HG03571 (cell line): Measurements from ENCODE around the gene MAD2L2.

Source experiments
- ATAC-seq: cut with Tn5 transposase; IDR thresholded peaks from one replicate; pipeline ENCODE4 v1.9.1; 2021; ENCODE audit not compliant: unreplicated experiment

Gene MAD2L2

DNA sequence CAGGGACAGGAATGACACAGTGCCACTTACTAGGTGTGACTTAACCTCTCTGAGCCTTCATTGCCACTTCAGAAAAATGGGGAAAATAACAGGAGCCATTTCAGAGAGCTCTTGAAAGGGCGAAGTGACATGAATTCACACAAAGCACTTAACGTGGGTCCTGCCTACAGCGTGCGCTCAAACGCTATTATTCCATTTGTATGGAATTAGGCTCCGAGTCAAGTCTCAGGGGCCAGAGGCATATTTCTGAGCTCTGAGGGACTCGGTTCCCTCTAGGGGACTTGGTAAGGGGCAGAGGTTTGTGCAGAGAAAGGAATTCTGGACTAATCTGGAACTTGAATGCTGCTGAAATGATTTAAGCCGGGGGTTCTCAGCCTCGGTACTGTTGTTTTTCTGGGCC, 24.6 kb upstream of the MAD2L2 start:
- ATAC-seq, result no peak

DNA sequence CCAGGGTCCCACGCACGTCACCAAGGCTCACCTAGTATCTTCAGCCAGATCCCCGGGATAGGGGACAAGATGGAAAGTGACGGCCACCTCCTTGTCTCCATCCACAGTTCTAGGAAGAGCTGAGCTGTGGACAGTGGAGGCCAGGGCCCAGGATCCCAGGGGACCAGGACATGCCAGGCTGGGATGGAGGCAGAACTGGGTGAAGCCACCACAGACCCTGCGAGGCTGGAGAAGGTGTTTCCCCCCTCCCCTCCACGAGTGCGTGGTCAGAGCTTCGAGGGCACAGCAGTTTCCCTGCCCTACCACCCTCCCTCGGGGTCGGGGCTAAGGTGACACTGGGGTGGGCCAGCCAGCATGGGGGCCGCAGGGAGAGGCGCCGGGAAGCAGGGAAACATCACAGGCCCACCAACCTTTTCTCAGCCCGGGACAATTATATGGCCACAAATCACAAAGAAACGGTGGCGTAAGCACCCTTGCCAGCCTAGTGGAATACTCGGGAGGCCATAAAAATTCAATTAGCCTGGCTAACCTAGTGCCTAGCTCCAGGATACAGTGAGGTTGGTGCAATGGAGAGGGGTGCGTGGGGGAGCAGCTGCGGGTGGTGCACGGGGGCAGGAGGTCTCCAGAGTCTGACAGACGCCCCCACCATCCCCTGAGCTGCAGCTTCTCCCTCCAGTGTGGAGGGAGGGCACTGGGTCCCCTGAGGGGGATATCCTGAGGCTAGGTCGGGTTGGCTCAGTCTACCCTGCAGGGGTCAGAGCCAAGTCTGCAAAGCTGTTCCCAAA, 23.9 kb upstream of the MAD2L2 start:
- ATAC-seq, result no peak

DNA sequence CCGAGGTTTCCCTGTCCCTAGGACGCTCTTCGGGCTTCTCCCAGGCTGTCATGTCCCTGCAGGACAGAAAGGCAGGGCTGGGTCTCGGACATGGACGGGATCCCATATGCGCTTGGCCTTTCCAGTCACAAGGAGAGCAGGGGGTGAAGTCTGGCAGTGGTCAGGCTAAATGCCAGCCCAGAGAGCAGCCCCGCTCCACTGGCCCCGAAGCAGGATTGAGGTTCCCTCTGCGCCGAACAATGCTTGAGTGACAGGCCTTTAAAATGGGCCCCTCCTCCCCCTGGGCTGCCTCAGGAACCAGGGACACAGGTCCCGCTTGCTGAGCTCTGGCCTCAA, 23.2 kb upstream of the MAD2L2 start:
- no peak for ATAC-seq

DNA sequence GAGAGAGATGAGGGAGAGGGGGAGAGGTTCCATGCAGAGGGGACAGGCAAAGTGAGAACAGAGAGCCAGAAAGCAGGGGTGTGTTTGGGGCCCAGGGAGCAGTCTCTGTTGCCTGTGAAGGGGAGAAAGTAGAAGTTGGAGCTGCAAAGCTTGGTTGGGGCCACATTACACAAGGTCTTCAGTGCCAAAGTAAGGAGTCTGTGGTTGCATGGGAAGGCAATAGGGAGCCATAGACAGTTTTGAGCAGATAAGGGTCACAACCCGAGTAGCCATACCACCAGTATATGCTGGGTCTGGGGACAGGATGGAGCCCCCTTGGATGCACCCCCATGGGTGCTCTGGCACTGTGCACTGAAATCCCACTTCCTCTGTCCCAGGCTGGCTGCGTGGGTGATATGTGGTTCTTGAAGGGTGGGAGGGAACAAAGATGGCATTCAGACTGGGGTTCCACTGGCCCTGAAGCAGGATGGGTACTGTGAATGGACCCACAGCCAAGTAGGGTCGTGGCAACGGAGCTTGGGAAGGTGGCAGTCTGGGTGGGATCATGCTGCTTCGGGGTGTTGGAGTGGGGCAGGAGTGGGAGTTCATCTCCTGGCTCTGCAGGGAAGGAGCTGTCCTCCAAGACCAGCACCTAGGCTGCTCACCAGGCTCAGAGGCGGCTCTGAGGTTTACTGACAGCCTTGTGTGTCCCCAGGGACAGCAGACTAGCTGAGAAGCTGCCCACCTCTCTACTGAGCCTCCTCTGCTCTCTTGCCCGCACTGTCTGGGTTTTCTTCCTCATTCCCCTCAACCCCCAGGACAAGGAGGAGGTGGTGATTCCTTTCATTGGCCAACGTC, 22.6 kb upstream of the MAD2L2 start:
- ATAC-seq, result no peak

DNA sequence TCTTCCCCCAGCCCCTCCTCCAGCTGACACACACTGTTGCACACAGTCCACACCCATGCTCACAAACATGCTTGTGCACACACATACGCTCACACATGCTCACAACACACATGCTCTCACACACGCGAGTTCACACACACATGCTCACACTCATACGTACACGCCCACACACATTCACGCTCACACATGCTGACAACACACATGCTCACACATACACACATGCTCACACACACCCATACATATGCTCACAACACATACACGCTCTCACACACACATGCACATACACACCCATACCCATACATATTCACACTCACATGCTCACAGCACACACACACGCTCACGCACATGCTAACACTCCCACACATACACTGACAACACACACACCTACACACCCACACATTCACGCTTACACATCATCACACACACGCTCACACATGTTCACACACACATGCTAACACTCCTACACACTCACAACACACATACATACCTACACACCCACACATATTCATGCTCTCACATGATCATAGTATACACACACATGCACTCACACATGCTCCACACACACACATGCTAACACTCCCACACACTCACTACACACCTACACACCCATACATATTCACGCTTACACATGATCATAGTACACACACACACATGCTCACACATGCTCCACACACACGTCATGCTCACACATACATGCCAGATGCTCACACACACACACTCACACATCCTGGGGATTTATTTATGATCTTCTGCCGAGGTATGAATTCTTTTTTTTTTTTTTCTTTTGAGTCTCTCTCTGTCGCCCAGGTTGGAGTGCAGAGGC, 21.2 kb upstream of the MAD2L2 start:
- no peak for ATAC-seq

DNA sequence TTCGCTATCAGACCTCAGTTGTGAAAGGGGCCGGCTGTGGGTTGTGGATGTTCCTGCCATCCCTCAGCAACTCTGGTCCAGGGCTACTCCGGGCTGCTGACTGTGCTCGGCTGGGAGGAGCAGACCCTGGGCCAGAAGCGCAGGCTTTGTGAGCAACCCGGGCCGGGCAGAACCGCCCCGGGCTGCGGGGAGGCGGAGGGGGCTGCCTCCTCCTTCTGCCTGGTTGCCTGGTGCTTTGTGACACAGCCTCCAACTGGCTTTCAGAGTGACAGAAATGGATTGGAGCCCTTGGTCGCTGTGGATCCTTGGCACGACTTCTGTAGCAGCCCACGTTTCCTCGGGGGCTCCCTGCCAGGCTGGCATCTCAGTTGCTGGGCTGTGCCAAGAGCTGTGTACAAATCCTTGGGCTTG, 20.6 kb upstream of the MAD2L2 start:
- ATAC-seq, result no peak

DNA sequence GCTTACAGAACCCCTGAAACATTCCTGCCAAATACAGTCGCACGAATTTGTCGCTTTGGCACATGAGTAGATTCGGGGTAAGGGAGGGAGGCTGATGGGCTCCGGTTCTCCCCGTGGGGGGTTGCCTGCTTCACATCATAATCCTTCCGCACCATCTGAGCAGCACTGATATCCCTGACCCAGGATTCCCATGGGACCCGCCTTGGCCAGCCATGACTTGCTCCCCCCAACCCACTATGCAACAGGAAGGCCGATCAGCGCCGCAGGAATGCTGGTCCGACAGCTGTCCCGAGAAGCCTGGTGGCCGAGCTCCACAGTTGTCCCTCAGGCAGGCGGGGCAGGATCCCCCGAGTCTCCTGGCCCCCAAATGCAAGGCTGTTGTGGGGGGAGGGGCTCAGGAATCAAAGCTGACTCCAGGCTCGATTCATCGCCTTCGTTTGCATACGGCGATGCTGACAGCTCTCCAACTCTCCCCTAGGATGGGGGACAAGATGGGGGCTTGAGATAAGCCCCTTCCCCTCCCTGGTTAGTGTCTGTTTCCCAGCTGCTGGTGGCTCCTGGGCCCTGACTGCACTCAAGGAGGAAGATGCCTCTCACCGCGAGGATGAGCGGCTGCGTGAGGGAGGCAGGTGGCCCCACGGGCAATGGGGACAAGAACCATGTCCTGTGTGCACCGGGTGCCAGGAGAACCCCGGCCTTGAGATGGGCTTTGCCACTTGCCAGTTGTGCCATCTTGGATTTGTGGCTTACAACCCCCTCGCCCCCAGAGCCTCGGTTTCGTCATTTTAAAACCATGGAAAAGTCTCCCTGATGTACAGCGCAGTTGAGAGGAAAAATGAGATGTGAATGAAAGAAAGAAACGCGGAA, 19.9 kb upstream of the MAD2L2 start:
- ATAC-seq, result no peak

DNA sequence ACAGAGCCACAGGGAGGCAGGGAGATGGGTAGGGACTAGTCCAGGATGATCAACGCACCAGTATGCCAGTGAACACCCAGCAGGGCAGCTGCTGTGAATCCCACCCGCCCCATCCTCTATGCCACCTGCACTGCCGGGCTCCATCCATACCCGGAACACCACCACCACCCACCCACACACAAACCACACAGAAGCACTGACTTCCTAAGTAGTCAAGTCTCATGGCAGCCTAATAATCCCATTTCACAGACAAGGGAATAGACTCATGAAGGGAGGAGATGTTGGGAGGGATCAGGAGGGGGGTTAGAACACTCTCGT, 16.9 kb upstream of the MAD2L2 start:
- no peak for ATAC-seq

DNA sequence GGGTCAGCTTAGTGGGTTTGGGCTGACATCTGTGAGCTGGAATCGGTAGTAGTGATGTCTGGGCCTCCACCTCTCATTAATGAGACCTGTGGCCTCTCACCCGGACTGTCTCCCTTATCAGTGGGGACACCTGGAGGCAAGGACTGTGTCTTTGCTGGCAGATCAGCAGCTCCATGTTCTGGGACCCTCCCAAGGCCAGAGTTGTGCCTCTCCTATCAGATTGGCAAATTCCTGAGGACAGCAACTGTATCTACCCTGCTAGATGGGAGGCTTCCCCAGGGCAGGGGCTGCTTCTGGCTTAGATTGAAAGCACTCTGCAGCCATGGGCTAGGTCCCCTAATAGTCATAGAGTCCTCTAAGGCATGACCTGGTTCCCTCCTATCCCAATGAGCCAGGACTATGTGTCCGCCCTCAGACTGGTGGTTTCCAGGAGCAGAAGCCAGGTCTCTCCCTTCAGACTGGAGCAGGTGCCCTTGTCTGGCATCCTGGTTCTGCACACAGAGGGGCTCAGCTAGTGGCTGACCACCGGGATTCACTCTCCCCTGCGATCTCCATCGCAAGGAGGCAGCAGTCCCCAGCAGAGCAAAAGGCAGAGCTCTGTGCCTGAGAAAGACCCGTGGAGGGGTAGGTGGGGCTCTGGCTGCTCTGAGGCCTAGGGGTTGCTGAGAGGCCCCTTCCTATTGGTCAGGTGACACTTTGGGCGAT, 16.4 kb upstream of the MAD2L2 start:
- ATAC-seq, result no peak

DNA sequence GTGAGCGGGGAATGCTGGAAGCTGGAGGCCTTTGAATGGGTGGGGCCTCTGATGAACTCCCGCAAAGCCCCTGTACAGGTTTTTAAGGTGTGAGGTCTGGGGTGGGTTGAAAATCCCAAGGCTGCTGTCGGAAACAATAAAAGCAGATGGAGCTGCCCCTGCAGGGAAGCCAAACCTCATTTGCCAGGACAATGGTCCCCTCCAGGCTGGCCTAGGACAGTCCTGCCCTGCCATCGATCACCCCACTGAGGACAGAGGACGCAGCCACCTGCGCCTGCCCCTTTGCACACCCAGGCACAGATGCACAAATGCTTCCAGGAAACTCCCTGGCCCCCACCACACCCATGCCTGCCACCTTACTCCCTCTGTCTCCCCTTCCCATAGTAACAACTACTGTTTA, 14.9 kb upstream of the MAD2L2 start:
- no peak for ATAC-seq

DNA sequence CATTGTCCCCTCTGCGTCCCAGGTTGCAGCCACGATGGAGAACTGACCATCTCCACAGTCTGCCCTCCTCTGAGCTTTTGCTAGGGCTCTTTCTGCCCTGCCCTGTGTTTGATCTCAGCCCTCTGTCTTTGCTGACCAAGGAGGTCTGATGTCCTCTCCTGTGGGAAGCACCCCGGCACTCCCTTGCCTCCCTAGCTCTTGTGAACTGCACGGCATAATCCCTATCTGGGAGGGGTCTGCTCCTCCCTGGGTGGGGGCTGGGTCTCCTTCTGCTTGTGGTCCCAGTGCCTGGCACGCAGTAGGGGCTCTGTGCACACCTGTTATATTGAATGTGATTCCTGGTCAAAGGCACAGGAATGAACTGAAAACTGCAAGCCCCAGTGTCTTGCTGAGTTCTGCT, 13.0 kb upstream of the MAD2L2 start:
- ATAC-seq, result no peak

DNA sequence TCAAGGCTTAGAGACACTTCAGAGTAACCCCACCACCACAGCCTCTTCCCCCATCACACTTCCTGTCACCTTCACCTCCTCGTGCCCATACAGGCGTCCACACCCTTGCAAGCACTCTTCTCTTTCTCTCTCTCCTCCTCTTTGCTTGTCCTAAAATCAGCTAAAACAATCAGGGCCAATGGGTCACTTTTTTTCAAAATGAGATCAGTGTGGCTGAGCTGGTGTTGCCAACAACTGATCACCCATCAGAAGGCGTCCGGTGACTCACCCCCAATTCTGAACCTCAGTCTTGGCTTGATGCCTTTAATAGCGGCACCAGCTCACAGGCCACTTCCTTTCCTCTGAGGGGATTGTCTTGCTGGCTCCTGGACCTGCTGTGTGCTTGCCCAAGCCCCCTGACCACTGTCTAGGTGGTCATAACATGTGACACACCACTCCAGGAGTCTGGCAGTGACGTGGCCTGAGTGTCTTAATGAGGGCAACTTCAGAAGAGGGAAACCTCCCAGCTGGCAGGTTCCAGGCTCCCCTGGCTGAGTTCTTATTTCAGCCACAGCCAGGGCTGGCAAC, 12.2 kb upstream of the MAD2L2 start:
- no peak for ATAC-seq

DNA sequence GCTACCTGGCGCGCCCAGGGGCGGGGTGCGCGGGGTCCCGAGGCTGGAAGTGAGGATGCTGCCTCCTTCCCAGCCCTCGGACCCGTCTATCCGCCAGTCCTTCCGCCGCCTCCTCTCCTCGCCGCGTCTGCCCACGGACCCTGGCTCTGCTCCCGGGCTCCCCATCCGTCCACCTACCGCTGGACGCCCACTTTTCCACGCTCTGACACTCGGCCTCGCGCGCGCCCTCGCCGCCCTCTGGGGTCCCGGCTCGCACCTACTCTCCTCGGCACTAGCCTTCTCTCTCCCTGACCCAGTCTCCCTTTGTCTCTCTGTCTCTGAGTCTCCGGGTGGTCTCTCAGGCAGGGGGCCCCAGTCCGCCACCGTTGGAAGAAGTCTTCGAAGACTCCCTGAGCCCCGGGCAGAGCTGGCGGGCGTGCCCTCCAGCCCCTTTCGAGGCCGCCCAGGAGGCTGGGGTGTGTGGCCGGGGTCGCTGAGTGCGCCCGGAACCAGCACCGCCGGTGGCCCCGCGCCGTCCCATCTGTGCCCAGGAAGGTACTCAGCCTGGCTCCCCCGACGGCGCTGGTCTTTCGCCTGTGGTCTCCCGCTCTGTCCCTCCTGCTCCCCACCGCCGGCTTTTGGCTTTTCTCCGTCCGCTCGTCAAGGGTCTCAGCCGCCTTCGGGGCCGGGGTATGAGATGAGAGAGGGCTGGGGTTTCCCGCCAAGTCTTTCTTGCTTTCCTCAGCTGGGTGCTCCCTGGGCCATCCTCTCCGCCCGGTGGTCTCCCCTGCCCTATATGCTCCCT, 11.2 kb upstream of the MAD2L2 start:
- ATAC-seq, result no peak

DNA sequence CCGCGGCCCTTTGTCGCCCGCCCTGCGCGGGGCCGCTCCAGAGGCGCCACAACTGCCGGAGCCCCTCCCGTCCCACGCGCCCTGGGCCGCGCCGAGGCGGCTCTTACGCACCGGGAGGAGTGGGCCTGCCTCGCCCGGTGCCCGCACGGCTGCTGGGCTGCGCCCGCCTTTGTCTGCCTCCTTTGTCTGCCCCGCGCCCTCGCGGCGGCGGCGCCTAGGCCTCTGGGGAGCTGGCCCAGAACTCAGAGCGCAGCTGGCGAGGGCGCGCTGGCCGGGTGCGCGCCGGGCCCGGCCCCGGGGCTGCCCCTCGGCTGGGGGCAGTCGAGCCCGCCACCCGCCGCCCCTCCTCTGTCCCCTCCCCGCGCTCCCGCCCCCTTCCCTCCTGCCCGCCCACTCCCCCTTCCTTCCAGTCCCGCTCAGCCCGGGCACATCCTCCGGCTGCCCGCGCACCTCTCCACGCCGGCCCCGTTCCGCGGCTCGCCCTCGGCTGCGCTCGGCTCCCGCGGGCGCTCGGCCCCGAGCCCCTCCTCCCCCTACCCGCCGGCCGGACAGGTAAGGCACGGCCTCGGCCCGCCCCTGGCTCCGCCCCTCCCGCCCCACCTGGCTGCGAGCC, 10.5 kb upstream of the MAD2L2 start, which contains the start of gene DRAXIN:
Gene DRAXIN, plus strand, starts transcription at position 409 of the 613 bp plus-strand sequence. CDS start 14,549 bp downstream, outside the sequence.
- no peak for ATAC-seq

DNA sequence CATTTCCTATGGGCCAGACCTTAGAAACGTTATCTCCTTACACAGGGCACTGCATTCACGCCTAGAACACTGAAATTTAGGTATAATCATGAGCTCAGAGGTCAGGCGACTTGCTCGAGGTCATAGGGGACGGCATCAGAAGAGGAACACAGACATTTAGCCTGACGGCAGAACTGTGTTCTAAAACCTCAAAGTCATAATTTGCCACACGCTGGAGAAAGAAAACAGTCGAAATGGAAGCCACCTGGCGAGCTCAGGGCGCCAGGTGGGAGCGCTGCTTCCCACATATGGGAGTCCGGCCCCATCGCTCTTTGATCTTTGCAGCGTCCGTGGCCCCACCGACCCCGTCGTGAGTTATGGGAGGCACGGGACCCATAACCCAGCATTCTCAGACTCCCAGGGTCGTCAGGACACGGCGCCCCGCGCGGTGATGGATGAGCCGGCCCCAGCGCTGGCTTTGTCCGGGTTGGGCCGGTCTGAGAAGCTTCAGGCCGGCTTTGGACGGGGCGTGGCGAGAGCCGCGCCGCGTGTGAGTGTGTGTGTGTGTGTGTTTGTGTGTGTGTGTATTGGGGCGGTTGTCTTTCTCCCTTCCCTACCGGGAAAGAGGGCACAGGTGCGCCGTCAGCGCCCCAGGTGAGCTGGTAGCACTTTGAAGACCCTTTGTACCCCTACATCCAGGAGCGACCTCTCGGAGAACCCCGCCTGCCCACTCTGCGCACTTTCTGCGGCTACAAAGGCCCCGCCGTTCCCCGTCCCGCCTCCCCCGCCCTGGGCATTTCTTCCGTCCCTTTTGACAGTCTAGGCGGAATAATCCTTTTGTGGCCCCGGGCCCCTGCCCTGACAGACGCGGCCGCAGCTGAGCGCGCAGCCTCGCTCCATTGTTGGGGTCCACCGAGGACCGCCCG, 9.7 kb upstream of the MAD2L2 start:
- no peak for ATAC-seq

DNA sequence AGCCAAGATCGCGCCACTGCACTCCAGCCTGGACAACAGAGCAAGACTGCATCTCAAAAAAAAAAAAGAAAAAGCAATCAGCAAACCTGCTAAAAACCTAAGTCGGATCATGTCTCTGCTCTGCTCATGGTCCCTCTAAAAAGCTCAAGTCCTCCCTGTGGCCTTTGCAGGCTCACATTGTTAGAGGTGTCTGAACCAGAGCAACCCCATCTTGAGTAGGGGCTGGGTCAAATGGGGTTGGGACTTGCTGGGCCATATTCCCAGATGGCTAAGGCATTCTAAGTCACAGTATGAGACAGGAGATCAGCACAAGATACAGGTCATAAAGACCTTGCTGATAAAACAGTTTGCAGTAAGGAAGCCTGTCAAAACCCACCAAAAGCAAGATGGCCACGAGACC, 7.6 kb upstream of the MAD2L2 start:
- no peak for ATAC-seq

DNA sequence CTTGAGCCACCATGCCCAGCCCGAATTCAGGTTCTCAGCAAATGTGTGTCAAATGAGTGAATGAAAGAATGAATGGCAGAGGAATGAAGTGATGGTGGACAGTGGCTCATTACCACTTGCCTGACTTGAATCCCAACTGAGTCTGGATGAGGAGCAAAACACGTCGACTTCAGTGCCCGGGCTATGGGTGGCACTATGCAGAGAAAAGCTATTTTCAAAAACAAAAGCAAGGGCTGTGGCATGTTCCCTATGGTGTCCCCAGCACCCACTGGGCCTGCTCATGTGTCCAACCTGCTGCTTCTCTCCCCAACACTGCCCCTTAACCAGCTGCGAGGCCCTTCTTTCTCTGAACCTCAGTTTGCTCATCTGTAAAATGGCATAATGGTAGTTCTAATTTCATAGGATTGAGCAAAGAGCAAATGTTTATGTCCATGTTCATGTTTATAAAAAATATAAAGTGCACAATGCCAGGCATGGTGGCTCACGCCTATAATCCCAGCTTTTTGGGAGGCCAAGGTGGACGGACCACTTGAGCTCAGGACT, 4.3 kb upstream of the MAD2L2 start:
- ATAC-seq, result no peak
